HEK293 (cell line): ENCODE results near the gene MDM4.

ENCODE experiments used
- CTCF ChIA-PET: fragments of 350-600 bp; formaldehyde crosslinking; extraction: SDS; loops from one replicate; lab custom pipeline; 2021; ENCODE audit warnings: antibody characterized with exemption; lab: Yijun Ruan, JAX
- POLR2A ChIA-PET: fragments of 300-600 bp; formaldehyde crosslinking; extraction: SDS; loops from one replicate; lab custom pipeline; 2020; ENCODE audit warnings: antibody characterized with exemption, inconsistent platforms; lab: Yijun Ruan, JAX
- H3K27ac ChIP-seq: fragments of 200-500 bp; sonication (Bioruptor generic); 2 replicates; pipeline ENCODE4 v1.5.1; 2014; ENCODE audit warnings: low read depth, low read length, control low read depth, inconsistent platforms; ENCODE audit errors: extremely low read depth
- H3K36me3 ChIP-seq, 2 experiments: fragments of 200-500 bp in 1 of 2; sonication (Bioruptor generic) in 1 of 2; 1 replicate in 1 of 2; 2 replicates in 1 of 2; pipeline ENCODE4 v1.5.1; 2014 to 2017; ENCODE audit warnings: inconsistent platforms in 2 of 2, low read length in 2 of 2; ENCODE audit not compliant: control insufficient read depth in 2 of 2, insufficient read depth in 1 of 2
- H3K4me1 ChIP-seq: fragments of 200-500 bp; sonication (Bioruptor generic); 2 replicates; pipeline ENCODE4 v1.5.1; 2014; ENCODE audit warnings: mild to moderate bottlenecking, low read length, inconsistent platforms; ENCODE audit not compliant: control insufficient read depth, insufficient read depth
- H3K4me3 ChIP-seq: 2 replicates; pipeline ENCODE4 v1.5.1; 2011; ENCODE audit warnings: low read depth, mild to moderate bottlenecking, control low read depth, low read length, moderate library complexity
- H3K9me3 ChIP-seq: fragments of 200-500 bp; sonication (Bioruptor generic); 2 replicates; pipeline ENCODE4 v1.5.1; 2014; ENCODE audit warnings: low read depth, low read length, inconsistent platforms; ENCODE audit not compliant: control insufficient read depth, insufficient read depth
- ATF2 ChIP-seq: fragments of 450-650 bp; formaldehyde crosslinking; IDR thresholded peaks from 2 replicates; pipeline ENCODE4 v1.5.1; 2016; ENCODE audit warnings: missing biosample characterization, missing genetic modification characterization, low read depth
- GLIS1 ChIP-seq: fragments of 450-650 bp; formaldehyde crosslinking; IDR thresholded peaks from 2 replicates; pipeline ENCODE4 v1.5.1; 2016; ENCODE audit warnings: missing biosample characterization, missing genetic modification characterization
- KLF16 ChIP-seq: fragments of 450-650 bp; formaldehyde crosslinking; IDR thresholded peaks from 2 replicates; pipeline ENCODE4 v1.5.1; 2017; ENCODE audit warnings: missing biosample characterization, missing genetic modification characterization
- OSR2 ChIP-seq: fragments of 450-650 bp; formaldehyde crosslinking; IDR thresholded peaks from 2 replicates; pipeline ENCODE4 v1.5.1; 2016; ENCODE audit warnings: missing biosample characterization, missing genetic modification characterization
- PRDM1 ChIP-seq: fragments of 450-650 bp; formaldehyde crosslinking; IDR thresholded peaks from 2 replicates; pipeline ENCODE4; 2016; ENCODE audit warnings: missing biosample characterization, missing genetic modification characterization
- SETDB1 ChIP-seq: IDR thresholded peaks from one replicate; pipeline ENCODE4 v1.6.1; 2017; ENCODE audit warnings: mild to moderate bottlenecking, low read length, moderate library complexity, mixed read lengths; ENCODE audit not compliant: insufficient read length
- SP2 ChIP-seq: fragments of 450-650 bp; formaldehyde crosslinking; IDR thresholded peaks from 2 replicates; pipeline ENCODE4 v1.5.1; 2016; ENCODE audit warnings: missing biosample characterization, missing genetic modification characterization
- WT1 ChIP-seq: fragments of 450-650 bp; formaldehyde crosslinking; IDR thresholded peaks from 2 replicates; pipeline ENCODE4 v1.5.1; 2016; ENCODE audit warnings: missing biosample characterization, missing genetic modification characterization
- ZBTB17 ChIP-seq: fragments of 450-650 bp; formaldehyde crosslinking; IDR thresholded peaks from 2 replicates; pipeline ENCODE4 v1.5.1; 2016; ENCODE audit warnings: missing biosample characterization, missing genetic modification characterization
- ZBTB44 ChIP-seq: fragments of 450-650 bp; IDR thresholded peaks from 2 replicates; pipeline ENCODE4 v1.5.1; 2018; ENCODE audit warnings: missing biosample characterization, mild to moderate bottlenecking, missing genetic modification characterization
- ZNF121 ChIP-seq: fragments of 450-650 bp; formaldehyde crosslinking; IDR thresholded peaks from 2 replicates; pipeline ENCODE4 v1.5.1; 2016; ENCODE audit warnings: missing biosample characterization, missing genetic modification characterization
- ZNF140 ChIP-seq: fragments of 450-650 bp; formaldehyde crosslinking; IDR thresholded peaks from 2 replicates; pipeline ENCODE4 v1.5.1; 2016; ENCODE audit warnings: missing biosample characterization, missing genetic modification characterization
- ZNF19 ChIP-seq: fragments of 450-650 bp; formaldehyde crosslinking; IDR thresholded peaks from 2 replicates; pipeline ENCODE4; 2016; ENCODE audit warnings: missing biosample characterization, missing genetic modification characterization, low read depth
- ZNF2 ChIP-seq: fragments of 450-650 bp; formaldehyde crosslinking; IDR thresholded peaks from 2 replicates; pipeline ENCODE4 v1.5.1; 2016; ENCODE audit warnings: missing biosample characterization, missing genetic modification characterization
- ZNF274 ChIP-seq, 2 experiments: fragments of 200-500 bp in 1 of 2; fragments of 450-650 bp in 1 of 2; sonication (Bioruptor generic) in 1 of 2; formaldehyde crosslinking in 1 of 2; IDR thresholded peaks; 2 replicates each; pipeline versions ENCODE4 v1.5.1 to v1.6.1; 2014 to 2016; ENCODE audit warnings: borderline replicate concordance in 1 of 2, inconsistent platforms in 1 of 2, low read length in 1 of 2, missing biosample characterization in 1 of 2, missing genetic modification characterization in 1 of 2
- ZNF391 ChIP-seq: fragments of 450-650 bp; formaldehyde crosslinking; IDR thresholded peaks from 2 replicates; pipeline ENCODE4 v1.5.1; 2016; ENCODE audit warnings: low read depth, missing biosample characterization, missing genetic modification characterization, borderline replicate concordance
- ZNF521 ChIP-seq: fragments of 450-650 bp; formaldehyde crosslinking; IDR thresholded peaks from 2 replicates; pipeline ENCODE4 v1.5.1; 2017; ENCODE audit warnings: missing biosample characterization, mild to moderate bottlenecking, missing genetic modification characterization
- ZNF585B ChIP-seq: fragments of 450-650 bp; formaldehyde crosslinking; IDR thresholded peaks from 2 replicates; pipeline ENCODE4 v1.5.1; 2016; ENCODE audit warnings: missing biosample characterization, missing genetic modification characterization
- ZNF610 ChIP-seq: fragments of 450-650 bp; formaldehyde crosslinking; IDR thresholded peaks from 2 replicates; pipeline ENCODE4 v1.5.1; 2016; ENCODE audit warnings: missing biosample characterization, missing genetic modification characterization, borderline replicate concordance
- ZNF623 ChIP-seq: fragments of 450-650 bp; formaldehyde crosslinking; IDR thresholded peaks from 2 replicates; pipeline ENCODE4 v1.5.1; 2016; ENCODE audit warnings: missing biosample characterization, missing genetic modification characterization
- ZNF660 ChIP-seq: fragments of 450-650 bp; IDR thresholded peaks from 2 replicates; pipeline ENCODE4 v1.5.1; 2018; ENCODE audit warnings: missing biosample characterization, mild to moderate bottlenecking, missing genetic modification characterization
- ZNF677 ChIP-seq: fragments of 450-650 bp; IDR thresholded peaks from 2 replicates; pipeline ENCODE4 v1.5.0; 2018; ENCODE audit warnings: missing biosample characterization, mild to moderate bottlenecking, missing genetic modification characterization, moderate library complexity
- ZNF792 ChIP-seq: fragments of 450-650 bp; formaldehyde crosslinking; IDR thresholded peaks from 2 replicates; pipeline ENCODE4 v1.5.1; 2016; ENCODE audit warnings: missing biosample characterization, missing genetic modification characterization
- ZNF830 ChIP-seq: fragments of 450-650 bp; IDR thresholded peaks from 2 replicates; pipeline ENCODE4 v1.5.0; 2018; ENCODE audit warnings: missing biosample characterization, missing genetic modification characterization, low read depth, mild to moderate bottlenecking, moderate library complexity
- ZNF843 ChIP-seq: fragments of 450-650 bp; formaldehyde crosslinking; IDR thresholded peaks from 2 replicates; pipeline ENCODE4 v1.5.1; 2016; ENCODE audit warnings: missing biosample characterization, missing genetic modification characterization
- ZSCAN23 ChIP-seq: fragments of 450-650 bp; formaldehyde crosslinking; IDR thresholded peaks from 2 replicates; pipeline ENCODE4 v1.5.1; 2016; ENCODE audit warnings: missing biosample characterization, missing genetic modification characterization
- TF ChIP-seq, protein P1 (sequence below): fragments of 450-650 bp; formaldehyde crosslinking; IDR thresholded peaks from 2 replicates; pipeline ENCODE4 v1.5.1; 2016; ENCODE audit warnings: missing biosample characterization, missing genetic modification characterization

Gene MDM4

GRCh38 chr1:204472660-204473059, 43.5 kb upstream of the MDM4 start:
- TF ChIP-seq ZNF140 (tag by site-specific recombination) (no peak), ZNF610 (tag by site-specific recombination) (no peak), ZNF830 (no peak), ZNF274 (IDR thresholded peaks at IDR 0.05; ENCODE audit: low read length) (no peak), ZNF274 (tag by site-specific recombination; IDR thresholded peaks at IDR 0.05; ENCODE audit: borderline replicate concordance) (no peak), ZNF2 (tag by site-specific recombination) (no peak), ZNF623 (no peak), ZNF660 (no peak), ATF2 (no peak), KLF16 (tag by site-specific recombination) (no peak), SP2 (tag by site-specific recombination) (no peak), ZSCAN23 (no peak), OSR2 (tag by site-specific recombination) (no peak), ZNF843 (tag by site-specific recombination) (no peak), ZNF792 (no peak), ZNF585B (tag by site-specific recombination) (no peak), ZNF121 (tag by site-specific recombination) (no peak), ZBTB44 (tag by site-specific recombination) (no peak), ZNF19 (tag by site-specific recombination) (no peak)
- TF ChIP-seq, protein P1, sequence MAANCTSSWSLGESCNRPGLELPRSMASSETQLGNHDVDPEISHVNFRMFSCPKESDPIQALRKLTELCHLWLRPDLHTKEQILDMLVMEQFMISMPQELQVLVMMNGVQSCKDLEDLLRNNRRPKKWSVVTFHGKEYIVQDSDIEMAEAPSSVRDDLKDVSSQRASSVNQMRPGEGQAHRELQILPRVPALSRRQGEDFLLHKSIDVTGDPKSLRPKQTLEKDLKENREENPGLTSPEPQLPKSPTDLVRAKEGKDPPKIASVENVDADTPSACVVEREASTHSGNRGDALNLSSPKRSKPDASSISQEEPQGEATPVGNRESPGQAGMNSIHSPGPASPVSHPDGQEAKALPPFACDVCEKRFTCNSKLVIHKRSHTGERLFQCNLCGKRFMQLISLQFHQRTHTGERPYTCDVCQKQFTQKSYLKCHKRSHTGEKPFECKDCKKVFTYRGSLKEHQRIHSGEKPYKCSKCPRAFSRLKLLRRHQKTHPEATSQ (tag by site-specific recombination): no peak
- ChIA-PET POLR2A (no interaction called here), CTCF (interaction anchor here (1.4 kb wide), 1 partner anchor 14 kb away, joined by 3 read pairs; no protein-coding TSS in a partner anchor)
- no peaks in the 10 kb centered on the region for H3K36me3 ChIP-seq
- H3K4me3 ChIP-seq: no peak overlapping the region
- no peak overlapping the region for H3K27ac ChIP-seq
- no peaks in the 10 kb centered on the region for H3K9me3 ChIP-seq
- H3K4me1 ChIP-seq: no peaks in the 10 kb centered on the region; the same call in 1 of the 2 replicates

DNA sequence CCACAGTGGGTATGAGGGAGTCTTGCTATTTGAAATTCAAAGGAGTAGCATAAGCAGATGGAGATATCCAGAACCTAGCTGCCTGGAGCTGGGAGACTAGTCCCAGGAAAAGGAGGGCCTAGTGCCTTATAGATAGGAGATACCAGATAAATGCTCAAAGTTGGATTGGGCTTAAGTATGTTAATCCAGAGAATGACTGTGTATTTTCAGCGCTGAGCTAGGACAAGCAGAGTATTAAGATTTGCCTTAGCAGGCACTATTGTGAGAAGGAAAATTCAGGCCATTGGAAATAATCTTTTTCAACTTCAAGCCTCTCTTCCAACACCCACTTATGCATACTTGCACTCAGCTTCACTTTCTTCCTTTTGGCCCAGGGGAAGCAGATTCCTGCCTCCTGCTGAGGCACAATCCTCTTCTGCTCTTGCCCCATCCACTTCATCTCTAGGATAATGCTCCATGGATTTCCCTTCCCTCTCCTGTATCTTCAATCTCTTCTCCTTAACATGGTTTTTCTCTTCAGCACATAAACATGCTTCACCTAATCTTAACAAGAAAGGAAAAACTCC, 42.7 kb upstream of the MDM4 start:
- H3K27ac ChIP-seq: no peak overlapping the region
- TF ChIP-seq ZNF391 (tag by site-specific recombination) (no peak), ZSCAN23 (no peak), SETDB1 (no peak), ZNF677 (tag by site-specific recombination) (no peak), WT1 (no peak), ZBTB17 (tag by site-specific recombination) (peak; percentile 39; the same call in 1 of the 2 replicates), GLIS1 (tag by site-specific recombination) (peak; percentile 35; the same call in 1 of the 2 replicates), ZNF521 (tag by site-specific recombination) (no peak), PRDM1 (tag by site-specific recombination) (0 out of 2 replicates have a peak, but pooled peaks have one; percentile 24), ZNF274 (IDR thresholded peaks at IDR 0.05; ENCODE audit: low read length) (no peak), ZNF274 (tag by site-specific recombination; IDR thresholded peaks at IDR 0.05; ENCODE audit: borderline replicate concordance) (no peak)
- H3K4me1 ChIP-seq: no peaks in the 10 kb centered on the region; the same call in 1 of the 2 replicates
- no peaks in the 10 kb centered on the region for H3K9me3 ChIP-seq
- no peak overlapping the region for H3K4me3 ChIP-seq
- H3K36me3 ChIP-seq: no peaks in the 10 kb centered on the region
- ChIA-PET POLR2A (interaction anchor here (0.8 kb wide), 1 partner anchor 47 kb away, joined by 5 read pairs; no protein-coding TSS in a partner anchor), CTCF (interaction anchor here (0.8 to 1.4 kb wide), 3 partner anchors 15 to 27 kb away, joined by 3 to 4 read pairs (median 3); no protein-coding TSS in a partner anchor)
